SIG-M5 (cell line): Measurements from ENCODE around the gene ADNP2.
"Not testable (repeated sequence)": the region's sequence is repeated elsewhere in the genome, so short reads cannot be mapped to it uniquely, and the experiment has no call there.

Experiments used
- DNase-seq: peaks from one replicate; lab custom pipeline; 2025; lab: John Stamatoyannopoulos, UW

ADNP2 gene

DNA sequence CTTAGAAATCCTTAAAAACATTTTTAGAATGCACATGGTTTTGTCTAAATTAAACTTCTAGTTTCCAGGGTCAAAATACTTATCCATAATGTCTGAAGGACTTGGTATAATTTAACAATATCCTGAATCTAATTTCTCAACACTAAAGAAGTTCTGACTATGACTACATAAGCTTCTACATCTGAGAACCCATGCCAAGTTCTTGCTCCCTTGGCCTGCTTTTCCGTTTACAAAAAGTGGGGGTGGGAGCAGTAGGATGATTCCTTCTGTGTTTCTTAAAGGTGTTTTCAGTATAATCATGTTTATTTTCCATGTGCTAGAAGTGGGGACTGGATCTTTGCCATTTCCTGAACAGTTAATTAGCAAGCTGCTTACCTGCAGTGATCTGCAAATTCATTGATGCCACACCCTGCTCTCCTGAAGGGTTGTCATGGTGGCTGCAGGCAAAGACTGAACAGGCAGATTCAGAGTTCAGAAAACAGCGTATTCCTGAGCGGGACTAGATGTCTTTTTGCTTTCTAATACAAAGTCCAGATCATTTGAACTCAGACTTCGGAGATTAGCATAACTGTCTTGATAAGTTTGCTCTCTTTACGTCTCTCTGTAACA is 36.2 kb downstream of the ADNP2 start:
- DNase-seq: no peak

GRCh38 chr18:80147037-80147417 is 38.0 kb downstream of the ADNP2 start:
- no peak for DNase-seq

DNA sequence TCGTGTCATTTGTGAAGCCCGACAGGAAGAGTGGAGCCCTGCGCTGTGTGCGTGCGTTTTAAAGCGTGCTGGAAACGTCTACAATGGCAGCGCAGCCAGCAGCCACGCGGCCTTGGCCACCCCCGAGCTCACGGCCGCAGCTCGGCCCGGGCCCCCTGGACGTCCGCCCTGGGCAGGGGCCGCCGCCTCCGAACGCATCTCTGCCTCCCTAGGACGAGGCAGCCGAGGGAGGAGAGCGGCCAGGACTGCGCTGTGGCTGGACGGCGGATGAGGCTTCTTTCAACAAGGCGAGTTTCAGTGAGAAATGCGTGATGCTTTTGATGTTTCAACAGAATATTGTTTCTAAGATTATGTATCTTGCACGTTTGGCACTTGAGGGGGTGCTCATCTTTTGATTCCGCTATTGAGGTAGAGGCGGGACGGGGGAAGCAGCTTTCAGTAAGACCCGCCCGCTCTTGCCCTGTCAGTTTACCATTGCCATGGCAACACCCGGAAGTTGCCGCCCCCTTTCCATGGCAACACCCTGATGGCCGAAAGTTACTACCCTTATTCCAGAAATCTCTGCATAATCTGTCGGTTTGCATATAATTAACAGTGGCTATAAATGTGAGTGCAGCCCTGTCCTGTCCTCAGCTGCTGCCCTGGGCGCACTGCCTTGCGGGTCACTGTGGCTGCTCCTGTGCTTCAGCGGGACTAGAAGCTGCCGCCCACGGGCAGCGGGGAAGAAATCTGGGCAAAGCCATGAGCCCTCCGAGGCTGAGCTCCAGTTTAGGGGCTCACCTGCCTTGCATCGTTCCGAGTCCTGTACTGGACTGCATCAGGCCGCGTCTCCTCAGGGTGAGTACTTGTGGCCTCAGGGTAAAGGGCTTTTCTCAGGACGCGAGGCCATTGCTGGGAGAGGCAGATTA is 38.6 kb downstream of the ADNP2 start:
- DNase-seq: peak; percentile 3

- DNase-seq: no peak
These were observed 39.5 kb downstream of the ADNP2 start for GRCh38 chr18:80148326-80149199.

DNA sequence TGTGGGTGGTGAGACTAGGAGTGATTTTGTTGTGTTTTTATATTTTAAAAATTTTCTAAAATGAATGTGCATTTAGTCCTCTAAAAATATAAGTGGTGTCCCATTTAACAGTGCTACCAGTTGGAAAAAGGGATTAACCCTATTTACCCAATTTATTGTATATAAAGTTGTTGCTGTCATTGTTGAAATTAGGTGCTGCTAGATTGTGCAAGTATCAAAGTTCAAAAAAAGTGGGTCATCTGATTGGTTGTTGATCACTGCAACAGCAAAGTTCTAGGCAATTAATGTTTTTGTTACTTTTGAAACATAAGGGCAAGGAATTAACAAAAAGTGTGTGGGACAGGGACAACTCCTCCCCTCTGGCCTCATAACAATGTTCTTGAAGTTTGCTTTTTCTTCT is 40.6 kb downstream of the ADNP2 start:
- DNase-seq: no peak

- no peak for DNase-seq
These were observed 45.2 kb downstream of the ADNP2 start for GRCh38 chr18:80154293-80154692.

- DNase-seq: no peak
These were observed 48.8 kb downstream of the ADNP2 start for GRCh38 chr18:80157708-80158343.

DNA sequence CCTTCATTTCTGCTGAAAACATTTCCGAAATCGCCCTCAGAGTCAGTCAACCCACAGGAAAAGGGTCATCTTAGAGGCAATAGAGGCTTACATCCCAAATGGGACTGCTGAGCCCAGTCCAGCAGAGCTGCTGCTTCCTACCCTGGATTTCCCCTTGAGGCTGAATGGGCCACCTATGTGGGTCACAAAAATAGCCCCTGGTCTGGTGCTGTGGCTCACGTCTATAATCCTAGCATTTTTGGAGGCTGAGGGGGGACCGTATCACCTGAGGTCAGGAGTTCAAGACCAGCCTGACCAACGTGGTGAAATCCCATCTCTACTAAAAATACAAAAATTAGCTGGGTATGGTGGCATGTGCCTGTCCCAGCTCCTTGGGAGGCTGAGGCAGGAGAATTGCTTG is 49.3 kb downstream of the ADNP2 start:
- no peak for DNase-seq

GRCh38 chr18:80159713-80160636 is 50.9 kb downstream of the ADNP2 start:
- no peak for DNase-seq

DNA sequence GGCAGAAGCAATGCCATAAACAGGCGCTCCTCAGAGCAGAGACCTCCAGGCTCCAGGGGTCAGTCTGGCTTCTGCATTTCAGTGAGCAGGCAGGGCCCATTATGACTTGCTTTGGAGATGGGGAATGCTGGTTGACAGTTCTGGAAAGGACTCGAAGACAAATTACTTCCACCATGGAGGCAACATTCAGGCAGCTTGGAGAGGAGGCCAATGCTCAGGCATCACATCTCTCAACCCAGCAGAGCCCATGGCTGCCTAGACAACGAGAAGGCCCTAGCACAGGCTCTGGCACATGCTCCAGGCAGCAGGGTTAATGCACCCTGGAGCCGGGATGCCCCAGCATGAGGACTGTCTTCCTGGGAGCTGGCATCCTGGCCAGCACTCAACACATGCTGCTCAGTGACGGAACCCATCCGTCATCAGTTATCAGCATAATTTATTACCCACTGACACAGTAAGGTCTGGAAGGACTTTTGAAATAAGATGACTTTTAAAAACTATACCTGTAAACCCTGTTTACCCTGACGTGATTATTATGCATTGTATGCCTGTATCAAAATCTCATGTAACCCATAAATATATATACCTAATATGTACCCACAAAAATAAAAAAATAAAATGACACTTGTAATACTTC is 52.8 kb downstream of the ADNP2 start:
- DNase-seq: no peak

- no peak for DNase-seq
These were observed 54.1 kb downstream of the ADNP2 start for GRCh38 chr18:80163183-80163582.

GRCh38 chr18:80164727-80165355 is 55.8 kb downstream of the ADNP2 start:
- DNase-seq: not testable (repeated sequence)

DNA sequence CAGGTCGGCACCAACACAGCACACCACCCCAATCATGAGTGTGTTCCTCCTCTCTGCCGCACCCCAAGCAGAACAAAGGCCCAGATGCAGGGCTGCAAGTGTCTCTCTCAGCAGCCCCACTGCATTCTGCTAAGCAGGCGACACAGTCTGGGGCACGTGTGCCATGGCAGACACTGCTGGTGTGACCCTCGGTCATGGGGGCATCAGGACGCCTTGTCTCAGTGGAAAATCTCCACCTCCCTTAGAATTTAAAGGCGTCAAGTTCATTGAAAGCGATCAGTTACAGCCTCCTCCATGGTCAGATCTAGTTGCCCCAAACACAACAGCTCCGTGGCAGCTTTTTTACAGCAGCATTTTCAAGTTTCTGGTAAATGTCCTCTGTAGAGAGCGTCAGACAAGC is 57.2 kb downstream of the ADNP2 start:
- no peak for DNase-seq

DNA sequence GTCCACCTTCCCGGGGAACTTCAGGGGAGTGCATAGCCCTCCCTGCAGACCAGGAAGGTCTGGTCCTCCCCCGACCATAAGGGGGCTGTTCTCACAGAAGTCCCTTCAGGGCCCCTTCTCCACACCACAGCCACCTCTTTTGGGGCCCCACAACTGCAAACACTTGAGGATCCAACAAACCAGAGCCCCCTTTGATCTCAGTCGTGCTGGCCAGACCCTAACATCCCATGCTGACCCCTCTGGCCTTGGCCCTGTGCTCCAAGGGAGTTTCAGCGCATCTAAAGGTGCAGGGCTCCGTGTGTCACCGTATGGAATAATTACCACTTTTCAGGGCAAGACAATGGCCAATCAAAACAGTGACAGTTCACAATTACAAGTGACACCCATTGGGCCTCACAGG is 57.7 kb downstream of the ADNP2 start:
- no peak for DNase-seq

DNA sequence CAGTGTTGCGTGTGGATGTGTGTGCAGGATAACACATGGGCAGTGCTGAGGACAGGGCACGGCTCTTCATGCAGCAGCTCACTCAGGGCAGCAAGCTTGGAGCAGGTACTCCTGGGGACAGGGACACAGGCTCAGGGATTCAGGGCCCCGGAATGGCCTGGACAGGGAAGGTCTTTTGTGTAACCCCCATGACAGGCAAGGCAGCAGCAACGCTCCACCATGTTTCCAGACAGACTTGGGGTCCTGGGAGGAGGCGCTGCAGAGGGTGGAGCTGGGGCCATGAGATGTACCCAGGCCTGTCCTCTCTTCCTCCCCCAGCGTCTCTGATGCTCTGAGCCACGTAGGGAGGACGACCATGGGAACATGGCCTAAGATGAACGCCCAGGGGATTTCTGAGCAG is 58.3 kb downstream of the ADNP2 start:
- no peak for DNase-seq

DNA sequence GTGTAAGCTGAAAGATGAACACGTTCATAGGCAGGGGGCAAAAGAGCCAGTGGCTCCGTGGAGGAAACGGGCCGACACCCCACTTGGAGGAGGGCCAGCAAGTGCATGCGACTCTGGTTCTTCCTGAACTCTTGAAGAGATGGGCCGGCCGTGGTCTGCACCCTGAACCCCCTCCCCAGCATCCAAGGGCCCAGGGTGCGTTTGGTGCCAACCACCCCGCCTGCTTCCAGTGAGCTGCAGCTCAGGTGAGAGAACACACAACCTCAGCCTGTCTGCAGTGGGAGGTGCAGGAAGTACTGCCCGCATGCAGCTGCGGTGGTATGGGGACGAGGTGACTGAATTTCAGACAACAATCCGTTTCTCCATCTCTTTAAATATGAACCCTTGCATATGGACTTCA is 58.9 kb downstream of the ADNP2 start:
- no peak for DNase-seq

DNA sequence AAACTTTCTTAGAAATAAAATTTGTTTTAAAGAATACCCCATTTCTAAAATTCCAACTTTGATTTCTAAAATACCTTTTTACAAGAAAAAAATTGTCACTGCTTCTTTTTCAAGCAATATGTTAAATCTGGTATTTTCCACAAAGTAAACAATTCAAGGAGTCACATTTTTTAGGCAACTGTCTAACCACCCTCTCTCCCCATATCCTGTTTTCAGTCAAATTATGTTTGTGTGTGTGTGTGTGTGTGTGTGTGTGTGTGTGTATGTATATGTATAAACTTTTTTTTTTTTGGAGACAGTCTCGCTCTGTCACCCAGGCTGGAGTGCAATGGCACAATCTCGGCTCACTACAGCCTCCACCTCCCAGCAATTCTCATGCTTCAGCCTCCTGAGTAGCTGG is 59.3 kb downstream of the ADNP2 start:
- no peak for DNase-seq

- DNase-seq: no peak
These were observed 59.9 kb downstream of the ADNP2 start for GRCh38 chr18:80168982-80169381.

DNA sequence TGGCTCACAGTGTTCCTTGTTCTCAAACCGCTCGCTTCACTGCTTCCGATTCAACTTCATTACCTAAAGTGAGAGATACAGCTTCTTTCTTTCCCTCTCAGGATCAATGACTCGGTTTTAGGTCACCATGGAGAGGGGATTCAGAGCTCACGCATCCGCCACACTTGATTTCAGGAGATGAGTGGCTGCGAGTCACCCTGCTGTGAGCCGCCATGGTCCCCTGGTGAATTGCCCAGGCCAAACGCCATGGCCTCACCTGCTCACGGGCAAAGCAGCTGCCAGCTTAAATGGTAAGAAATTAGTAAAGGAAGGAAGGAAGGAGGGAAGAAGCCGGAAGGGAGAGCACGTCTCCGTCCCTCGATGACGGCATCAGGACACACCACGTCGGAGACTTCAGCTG is 60.5 kb downstream of the ADNP2 start:
- DNase-seq: no peak

- DNase-seq: no peak
These were observed 61.5 kb downstream of the ADNP2 start for GRCh38 chr18:80170395-80171053.
